ENCODE measurements around the gene EML4. TPM values are rescaled to one million over a fixed set of nuclear protein-coding genes. Genes with fewer than 3 reads are reported as not detected.
A peak's percentile ranks its signal among the peaks of the same experiment; 100 is the strongest.

The EML4 gene
- total and polyA plus RNA-seq, 2 of the 13 experiments (the other 11 are each of a cell fraction or from before 2014, with no cell fraction given): 243 to 476 TPM

- TF ChIP-seq STAG1 (CRISPR knock-in tag; IDR thresholded peaks at IDR 0.05) (0 out of 2 replicates have a peak, but pooled peaks have one; percentile 3), FOSL1 (CRISPR knock-in tag; IDR thresholded peaks at IDR 0.05; ENCODE audit: borderline replicate concordance) (0 out of 2 replicates have a peak, but pooled peaks have one; percentile 52), TCF7 (IDR thresholded peaks at IDR 0.05; ENCODE audit: low read depth) (peak; percentile 74; the same call in 1 of the 2 replicates), ZNF333 (CRISPR knock-in tag; IDR thresholded peaks at IDR 0.05; ENCODE audit: borderline replicate concordance) (no peak), ZNF432 (CRISPR knock-in tag; IDR thresholded peaks at IDR 0.05; ENCODE audit: borderline replicate concordance) (no peak), ZNF558 (CRISPR knock-in tag; IDR thresholded peaks at IDR 0.05; ENCODE audit: borderline replicate concordance) (no peak), TSC22D2 (CRISPR knock-in tag; IDR thresholded peaks at IDR 0.05; ENCODE audit: borderline replicate concordance) (peak; percentile 79; the same call in 1 of the 2 replicates), KLF13 (CRISPR knock-in tag; IDR thresholded peaks at IDR 0.05) (no peak), NAIF1 (CRISPR knock-in tag; IDR thresholded peaks at IDR 0.05; ENCODE audit: borderline replicate concordance) (no peak), THYN1 (CRISPR knock-in tag; IDR thresholded peaks at IDR 0.05; ENCODE audit: borderline replicate concordance, low read depth) (no peak), PCBP2 (optimal IDR thresholded peaks at IDR 0.05; ENCODE audit: low read depth, low read length, poor library complexity, severe bottlenecking) (no peak), PBX2 (CRISPR knock-in tag; IDR thresholded peaks at IDR 0.05) (no peak), ZNF703 (CRISPR knock-in tag; IDR thresholded peaks at IDR 0.05; ENCODE audit: borderline replicate concordance) (no peak), EZH2 (conservative IDR thresholded peaks at IDR 0.05; ENCODE audit: low read depth, low read length) (no peak), PLSCR1 (CRISPR knock-in tag; IDR thresholded peaks at IDR 0.05; ENCODE audit: borderline replicate concordance) (no peak), PAF1 (CRISPR knock-in tag; IDR thresholded peaks at IDR 0.05) (no peak), ZNF143 (CRISPR knock-in tag; IDR thresholded peaks at IDR 0.05) (0 out of 2 replicates have a peak, but pooled peaks have one; percentile 9), NKX3-1 (CRISPR knock-in tag; IDR thresholded peaks at IDR 0.05) (peak; percentile 78; the same call in 1 of the 2 replicates), ZNF232 (CRISPR knock-in tag; IDR thresholded peaks at IDR 0.05; ENCODE audit: borderline replicate concordance) (no peak), TP53 (CRISPR knock-in tag; conservative IDR thresholded peaks at IDR 0.05) (no peak), ZNF674 (CRISPR knock-in tag; IDR thresholded peaks at IDR 0.05; ENCODE audit: low read depth) (no peak), SMYD3 (CRISPR knock-in tag; IDR thresholded peaks at IDR 0.05) (peak; percentile 91; the same call in 1 of the 2 replicates), ZXDC (CRISPR knock-in tag; IDR thresholded peaks at IDR 0.05) (no peak)
- TF ChIP-seq, protein P1, sequence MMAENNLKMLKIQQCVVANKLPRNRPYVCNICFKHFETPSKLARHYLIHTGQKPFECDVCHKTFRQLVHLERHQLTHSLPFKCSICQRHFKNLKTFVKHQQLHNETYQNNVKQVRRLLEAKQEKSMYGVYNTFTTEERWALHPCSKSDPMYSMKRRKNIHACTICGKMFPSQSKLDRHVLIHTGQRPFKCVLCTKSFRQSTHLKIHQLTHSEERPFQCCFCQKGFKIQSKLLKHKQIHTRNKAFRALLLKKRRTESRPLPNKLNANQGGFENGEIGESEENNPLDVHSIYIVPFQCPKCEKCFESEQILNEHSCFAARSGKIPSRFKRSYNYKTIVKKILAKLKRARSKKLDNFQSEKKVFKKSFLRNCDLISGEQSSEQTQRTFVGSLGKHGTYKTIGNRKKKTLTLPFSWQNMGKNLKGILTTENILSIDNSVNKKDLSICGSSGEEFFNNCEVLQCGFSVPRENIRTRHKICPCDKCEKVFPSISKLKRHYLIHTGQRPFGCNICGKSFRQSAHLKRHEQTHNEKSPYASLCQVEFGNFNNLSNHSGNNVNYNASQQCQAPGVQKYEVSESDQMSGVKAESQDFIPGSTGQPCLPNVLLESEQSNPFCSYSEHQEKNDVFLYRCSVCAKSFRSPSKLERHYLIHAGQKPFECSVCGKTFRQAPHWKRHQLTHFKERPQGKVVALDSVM (CRISPR knock-in tag; IDR thresholded peaks at IDR 0.05): peak; percentile 14; the same call in 1 of the 2 replicates
Measured at GRCh38 chr2:42137125-42137841, 31.9 kb upstream of the EML4 start (continued).

All from HepG2 (cell line).